ENCODE measurements around the gene ARHGAP42.

The ARHGAP42 gene

GRCh38 chr11:100647861-100648260 is 39.2 kb upstream of the ARHGAP42 start:
- TF ChIP-seq, protein P1, sequence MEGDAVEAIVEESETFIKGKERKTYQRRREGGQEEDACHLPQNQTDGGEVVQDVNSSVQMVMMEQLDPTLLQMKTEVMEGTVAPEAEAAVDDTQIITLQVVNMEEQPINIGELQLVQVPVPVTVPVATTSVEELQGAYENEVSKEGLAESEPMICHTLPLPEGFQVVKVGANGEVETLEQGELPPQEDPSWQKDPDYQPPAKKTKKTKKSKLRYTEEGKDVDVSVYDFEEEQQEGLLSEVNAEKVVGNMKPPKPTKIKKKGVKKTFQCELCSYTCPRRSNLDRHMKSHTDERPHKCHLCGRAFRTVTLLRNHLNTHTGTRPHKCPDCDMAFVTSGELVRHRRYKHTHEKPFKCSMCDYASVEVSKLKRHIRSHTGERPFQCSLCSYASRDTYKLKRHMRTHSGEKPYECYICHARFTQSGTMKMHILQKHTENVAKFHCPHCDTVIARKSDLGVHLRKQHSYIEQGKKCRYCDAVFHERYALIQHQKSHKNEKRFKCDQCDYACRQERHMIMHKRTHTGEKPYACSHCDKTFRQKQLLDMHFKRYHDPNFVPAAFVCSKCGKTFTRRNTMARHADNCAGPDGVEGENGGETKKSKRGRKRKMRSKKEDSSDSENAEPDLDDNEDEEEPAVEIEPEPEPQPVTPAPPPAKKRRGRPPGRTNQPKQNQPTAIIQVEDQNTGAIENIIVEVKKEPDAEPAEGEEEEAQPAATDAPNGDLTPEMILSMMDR (IDR thresholded peaks at IDR 0.05) = no peak

DNA sequence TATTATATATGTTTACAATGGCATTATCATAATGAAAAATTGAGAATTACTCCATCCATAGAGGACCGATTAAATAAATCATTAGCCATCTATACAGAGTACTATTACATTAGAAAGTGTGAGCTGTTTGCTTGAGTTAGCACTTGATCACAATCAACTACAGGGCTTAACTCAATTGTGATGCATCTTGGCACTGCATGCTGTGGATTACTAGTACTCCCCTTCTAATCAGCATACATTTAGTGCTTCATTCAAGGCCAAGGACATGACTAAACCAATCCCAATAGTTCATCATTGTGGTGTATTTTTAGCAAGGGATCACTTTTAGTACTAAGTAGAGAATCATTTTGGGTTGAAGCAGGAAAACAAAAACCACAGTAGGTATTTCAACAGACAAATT is 23.5 kb upstream of the ARHGAP42 start:
- TF ChIP-seq, protein P1 (IDR thresholded peaks at IDR 0.05) = no peak

- TF ChIP-seq, protein P1 (IDR thresholded peaks at IDR 0.05) = no peak
Measured at GRCh38 chr11:100663996-100664395, 23.1 kb upstream of the ARHGAP42 start.

- TF ChIP-seq, protein P1 (IDR thresholded peaks at IDR 0.05) = no peak
Measured at GRCh38 chr11:100667449-100667848, 19.6 kb upstream of the ARHGAP42 start.

- TF ChIP-seq, protein P1 (IDR thresholded peaks at IDR 0.05) = no peak
Measured at GRCh38 chr11:100670140-100670539, 16.9 kb upstream of the ARHGAP42 start.

- TF ChIP-seq, protein P1 (IDR thresholded peaks at IDR 0.05) = no peak
Measured at GRCh38 chr11:100671471-100671870, 15.6 kb upstream of the ARHGAP42 start.

DNA sequence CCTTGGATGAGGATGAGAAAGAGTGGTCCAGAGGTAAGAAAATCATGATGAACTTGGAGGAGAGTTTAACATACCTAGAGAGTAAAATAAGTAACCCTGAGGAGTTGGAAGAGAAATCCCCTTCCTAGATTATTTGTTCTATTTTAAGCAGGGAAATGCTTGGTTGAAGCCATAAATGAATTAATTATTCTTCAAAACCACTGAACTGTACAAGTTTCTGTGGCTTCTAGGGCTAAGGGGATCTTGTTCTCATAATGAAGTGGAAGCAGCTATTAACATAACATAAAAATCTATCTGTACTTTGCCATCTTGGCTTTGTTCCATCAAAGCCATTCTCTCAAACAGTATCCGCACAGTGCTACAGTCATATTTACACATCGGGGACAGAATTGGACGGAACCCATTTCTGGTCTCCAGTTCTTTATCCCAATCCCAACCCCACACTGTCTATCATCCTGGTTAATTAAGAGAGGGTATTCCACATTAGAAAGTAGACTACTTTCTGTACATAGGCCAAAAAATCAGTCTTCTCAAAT is 14.5 kb upstream of the ARHGAP42 start:
- TF ChIP-seq, protein P1 (IDR thresholded peaks at IDR 0.05) = no peak

DNA sequence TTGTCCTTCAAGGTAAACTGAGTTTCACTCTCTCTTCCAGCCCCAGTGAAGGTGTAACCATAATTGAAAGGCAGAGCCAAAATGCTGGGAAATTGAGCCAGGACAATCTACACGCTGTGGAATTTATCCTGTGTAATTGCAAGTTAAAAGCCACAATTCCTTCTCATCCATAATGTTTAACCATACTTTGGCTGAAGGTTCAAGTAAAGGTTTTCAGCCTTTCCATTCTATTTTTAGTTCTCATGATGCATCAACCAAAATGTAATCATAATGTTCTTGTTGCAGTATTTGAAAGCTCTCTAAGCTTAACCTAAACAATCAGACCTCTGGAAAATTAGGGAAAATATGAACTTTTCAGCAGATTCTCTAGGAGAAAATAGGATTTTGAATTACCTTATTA is 14.0 kb upstream of the ARHGAP42 start:
- TF ChIP-seq, protein P1 (IDR thresholded peaks at IDR 0.05) = no peak
